Endothelial cell of umbilical vein (primary cell): ENCODE data around the gene BACH2.

Source experiments
- EZH2 ChIP-seq: IDR thresholded peaks from 2 replicates; pipeline ENCODE4 v1.6.1; 2012; ENCODE audit warnings: borderline replicate concordance, low read depth, mild to moderate bottlenecking, moderate library complexity, low read length, inconsistent platforms; ENCODE audit not compliant: severe bottlenecking
- POLR2A ChIP-seq: IDR thresholded peaks from 2 replicates; pipeline ENCODE4 v1.6.1; 2012; ENCODE audit warnings: low read depth, mild to moderate bottlenecking, control low read depth, low read length
- TF ChIP-seq, protein P1 (sequence below), 2 donors: IDR thresholded peaks; 1 replicate in 1 of 2; 2 replicates in 1 of 2; pipeline ENCODE4 v1.5.1; 2011; ENCODE audit warnings: low read length in 2 of 2, mild to moderate bottlenecking in 2 of 2, moderate library complexity in 2 of 2, control low read depth in 1 of 2, inconsistent platforms in 1 of 2, low read depth in 1 of 2; ENCODE audit not compliant: insufficient read depth in 1 of 2; ENCODE audit errors: extremely low read depth in 1 of 2
- TF ChIP-seq, protein P2 (sequence below): IDR thresholded peaks from 2 replicates; pipeline ENCODE4 v1.6.1; 2011; ENCODE audit not compliant: insufficient read depth, insufficient read length

DNA sequence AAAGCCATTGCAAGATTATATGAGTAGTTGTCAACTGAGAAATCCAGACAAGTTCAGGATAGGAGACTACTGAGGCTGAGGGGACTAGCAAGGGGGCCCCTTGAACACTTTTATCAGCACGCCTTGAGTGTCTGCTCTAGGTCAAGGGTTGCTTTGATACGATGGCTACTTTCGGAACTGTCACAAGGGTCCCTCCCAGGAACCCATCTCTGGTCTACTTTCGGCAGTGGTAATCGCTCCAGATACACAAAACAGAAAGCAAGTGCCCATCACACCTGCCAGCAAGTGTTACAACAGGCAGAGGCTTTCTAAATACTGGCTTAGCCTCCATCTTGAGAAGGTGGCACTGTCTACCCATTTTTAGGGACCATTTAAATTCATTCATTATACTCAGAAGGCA lies 341.3 kb downstream of the BACH2 start:
- no peak for TF ChIP-seq POLR2A
- no peak for TF ChIP-seq EZH2
- TF ChIP-seq, protein P1, sequence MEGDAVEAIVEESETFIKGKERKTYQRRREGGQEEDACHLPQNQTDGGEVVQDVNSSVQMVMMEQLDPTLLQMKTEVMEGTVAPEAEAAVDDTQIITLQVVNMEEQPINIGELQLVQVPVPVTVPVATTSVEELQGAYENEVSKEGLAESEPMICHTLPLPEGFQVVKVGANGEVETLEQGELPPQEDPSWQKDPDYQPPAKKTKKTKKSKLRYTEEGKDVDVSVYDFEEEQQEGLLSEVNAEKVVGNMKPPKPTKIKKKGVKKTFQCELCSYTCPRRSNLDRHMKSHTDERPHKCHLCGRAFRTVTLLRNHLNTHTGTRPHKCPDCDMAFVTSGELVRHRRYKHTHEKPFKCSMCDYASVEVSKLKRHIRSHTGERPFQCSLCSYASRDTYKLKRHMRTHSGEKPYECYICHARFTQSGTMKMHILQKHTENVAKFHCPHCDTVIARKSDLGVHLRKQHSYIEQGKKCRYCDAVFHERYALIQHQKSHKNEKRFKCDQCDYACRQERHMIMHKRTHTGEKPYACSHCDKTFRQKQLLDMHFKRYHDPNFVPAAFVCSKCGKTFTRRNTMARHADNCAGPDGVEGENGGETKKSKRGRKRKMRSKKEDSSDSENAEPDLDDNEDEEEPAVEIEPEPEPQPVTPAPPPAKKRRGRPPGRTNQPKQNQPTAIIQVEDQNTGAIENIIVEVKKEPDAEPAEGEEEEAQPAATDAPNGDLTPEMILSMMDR (IDR thresholded peaks at IDR 0.05; ENCODE audit: extremely low read depth in 1 of 2, insufficient read depth in 1 of 2, low read depth in 1 of 2, low read length in 2 of 2): no peak
- TF ChIP-seq, protein P2, sequence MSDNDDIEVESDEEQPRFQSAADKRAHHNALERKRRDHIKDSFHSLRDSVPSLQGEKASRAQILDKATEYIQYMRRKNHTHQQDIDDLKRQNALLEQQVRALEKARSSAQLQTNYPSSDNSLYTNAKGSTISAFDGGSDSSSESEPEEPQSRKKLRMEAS: no peak
